Stimulated activated CD4-positive, alpha-beta T cell treated with anti-CD3 and anti-CD28 coated beads, Interleukin-12 subunit alpha, Interleukin-12 subunit beta, amount 100 ng/mL, for 24 hours (primary cell): ENCODE results near the gene FUOM.
A peak's percentile ranks its signal among the peaks of the same experiment; 100 is the strongest.

ENCODE experiments used
- DNase-seq, 2 experiments: peaks; one replicate each; pipeline ENCODE4 v3.0.0-alpha.2; 2020; ENCODE audit warnings: low read depth in 2 of 2

FUOM gene

DNA sequence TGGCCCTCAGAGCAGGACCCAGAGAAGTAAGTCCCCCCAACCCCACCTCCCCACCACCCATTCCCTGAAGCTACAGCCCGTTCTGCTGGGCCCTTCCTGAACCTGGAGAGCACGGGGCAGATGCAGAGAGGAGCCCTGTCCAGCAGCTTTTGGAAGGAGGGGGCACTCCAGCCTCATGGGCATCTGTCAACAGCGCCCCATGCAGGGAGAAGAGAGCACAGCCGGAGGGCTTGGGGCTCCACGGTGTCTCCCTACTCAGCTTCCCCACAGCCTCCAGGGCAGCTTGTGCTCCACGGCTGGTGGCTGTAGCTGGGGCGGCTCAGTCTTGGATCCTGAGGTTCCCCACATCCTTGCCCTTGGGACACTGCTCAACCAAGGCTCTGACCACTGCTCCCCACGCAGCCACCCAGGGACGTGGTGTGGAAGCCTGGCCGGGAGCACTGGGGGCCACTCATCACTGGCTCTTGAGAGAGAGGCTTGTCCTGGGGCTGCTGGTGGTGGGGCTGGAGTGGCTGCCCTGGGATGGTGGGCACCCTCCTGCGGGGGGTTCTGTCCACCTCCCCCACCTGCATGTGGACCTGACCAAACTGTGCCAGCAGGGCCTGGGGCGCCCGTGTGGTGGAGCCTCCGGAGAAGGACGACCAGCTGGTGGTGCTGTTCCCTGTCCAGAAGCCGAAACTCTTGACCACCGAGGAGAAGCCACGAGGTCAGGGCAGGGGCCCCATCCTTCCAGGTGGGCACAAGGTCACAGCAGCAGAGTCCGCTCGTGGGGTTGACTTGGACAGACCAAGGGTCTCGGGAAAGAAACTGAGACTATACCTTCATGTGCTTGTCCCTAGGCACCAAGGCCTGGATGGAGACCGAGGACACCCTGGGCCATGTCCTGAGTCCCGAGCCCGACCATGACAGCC, 6.2 kb downstream of the FUOM start:
- DNase-seq, result no peak

DNA sequence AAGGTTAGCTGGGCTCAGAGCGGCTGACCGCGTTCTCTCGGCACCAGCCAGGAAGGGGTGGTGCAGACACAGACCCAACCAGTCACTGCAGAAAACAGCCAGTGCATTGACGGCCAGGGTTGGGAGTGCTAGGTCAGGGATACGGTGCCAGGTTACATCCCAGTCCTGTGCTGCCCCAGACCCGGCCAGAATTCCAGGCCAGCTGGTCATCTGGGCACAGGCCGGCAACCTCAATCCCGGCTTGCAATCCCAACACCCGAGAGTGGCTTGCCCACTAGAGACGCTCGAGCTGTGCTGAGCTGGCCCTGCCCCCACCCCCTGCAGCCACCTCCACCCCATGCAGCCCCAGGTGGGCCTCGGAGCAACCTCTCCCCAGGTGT, 6.9 kb downstream of the FUOM start:
- DNase-seq, result no peak

- no peak for DNase-seq
These were observed 7.4 kb downstream of the FUOM start for GRCh38 chr10:133350283-133350949.

DNA sequence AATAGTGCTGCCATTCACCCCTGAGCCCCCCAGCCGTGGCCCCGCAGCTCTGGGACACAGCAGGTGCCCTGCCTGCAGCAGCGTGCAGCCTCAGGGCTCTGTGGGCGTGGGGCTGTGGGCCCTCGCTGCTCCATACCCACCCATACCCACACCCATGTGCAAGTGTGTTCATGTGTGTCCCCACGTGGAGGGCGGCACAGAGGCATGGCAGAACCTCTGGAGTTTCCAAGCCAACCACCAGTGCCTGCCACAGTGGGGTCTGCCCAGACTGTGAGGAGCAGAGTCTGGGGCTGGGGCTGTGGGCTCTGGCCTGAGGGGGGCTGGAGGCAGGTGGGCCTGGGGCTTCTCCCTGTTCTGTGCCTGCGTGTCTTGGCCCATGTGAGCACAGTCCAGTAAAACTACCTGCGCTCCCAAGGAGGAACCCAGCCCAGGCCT, 8.2 kb downstream of the FUOM start:
- no peak for DNase-seq

DNA sequence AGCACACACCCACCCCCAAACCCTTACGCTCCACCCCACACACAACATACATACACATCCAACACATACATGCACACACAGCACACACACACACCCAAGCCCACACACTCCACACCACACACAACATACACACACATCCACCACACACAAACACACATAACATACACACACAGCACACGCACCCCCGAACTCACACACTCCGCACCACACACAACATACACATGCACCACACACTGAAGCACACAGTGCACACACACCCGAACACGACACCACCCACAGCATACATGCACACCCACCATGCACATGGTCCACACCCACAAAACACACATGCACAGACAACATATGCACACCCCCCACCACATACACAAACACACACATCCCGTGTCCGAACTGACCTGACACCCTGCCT, 8.7 kb downstream of the FUOM start:
- no peak for DNase-seq

GRCh38 chr10:133347710-133348517, 9.9 kb downstream of the FUOM start:
- no peak for DNase-seq

DNA sequence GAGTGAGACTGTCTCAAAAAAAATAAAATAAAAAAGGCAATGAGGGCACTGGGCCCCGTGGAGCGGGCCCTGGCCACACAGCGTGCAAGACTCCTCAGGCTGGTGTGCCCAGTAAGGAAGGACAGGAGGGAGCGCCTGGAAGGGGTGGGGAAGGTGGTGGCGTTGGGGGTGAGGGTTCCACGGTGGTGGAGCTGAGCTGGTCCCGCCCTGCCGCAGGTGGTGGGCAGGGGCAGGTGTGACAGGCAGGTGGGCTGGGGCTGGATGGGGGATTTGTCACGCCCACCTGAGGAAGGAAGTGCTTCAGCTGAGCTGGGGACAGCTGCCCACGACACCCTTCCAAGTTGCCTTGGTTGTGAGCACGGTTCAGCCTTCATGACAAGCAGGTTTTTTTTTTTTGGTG, 11.4 kb downstream of the FUOM start:
- DNase-seq, result no peak

DNA sequence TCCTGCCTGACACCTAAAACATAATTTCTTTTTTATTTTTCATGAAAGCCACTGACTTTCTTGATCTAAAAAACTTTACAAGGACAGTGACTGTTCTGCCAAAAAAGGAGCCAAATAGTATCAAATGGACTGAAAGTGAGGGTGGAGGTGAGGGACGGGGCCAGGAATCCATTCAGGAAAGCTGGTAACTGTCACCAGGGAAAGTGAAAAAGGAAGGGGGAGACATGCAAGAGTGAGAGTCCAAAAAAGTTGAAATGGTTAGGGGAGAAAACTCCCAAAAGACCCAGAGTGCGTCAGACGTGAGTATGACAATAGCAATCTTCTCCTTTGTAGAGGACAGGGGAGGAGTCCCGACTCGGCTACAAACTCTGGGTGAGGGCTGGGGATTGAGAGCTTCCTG, 13.6 kb downstream of the FUOM start:
- no peak for DNase-seq

- no peak for DNase-seq
These were observed 14.3 kb downstream of the FUOM start for GRCh38 chr10:133343558-133343957.

DNA sequence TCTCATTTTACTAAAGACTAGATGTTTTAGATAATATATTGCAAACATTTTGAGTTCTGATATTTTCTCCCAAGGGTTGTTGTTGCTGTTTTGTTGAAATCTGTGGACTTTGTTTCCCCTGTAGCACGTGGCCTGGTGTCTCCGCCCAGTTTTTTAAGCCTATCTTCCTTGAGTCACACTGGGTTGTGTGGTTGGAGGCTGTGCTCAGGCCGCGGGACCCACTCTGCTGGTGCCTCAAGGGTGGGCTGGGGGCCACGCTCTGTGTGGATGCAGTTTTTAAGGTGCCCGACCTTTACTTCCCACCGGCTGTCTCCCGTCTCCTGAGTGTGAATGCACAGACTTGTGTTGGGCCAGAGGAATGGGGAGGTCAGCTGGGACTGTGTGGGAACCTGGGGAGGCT, 14.9 kb downstream of the FUOM start:
- no peak for DNase-seq

DNA sequence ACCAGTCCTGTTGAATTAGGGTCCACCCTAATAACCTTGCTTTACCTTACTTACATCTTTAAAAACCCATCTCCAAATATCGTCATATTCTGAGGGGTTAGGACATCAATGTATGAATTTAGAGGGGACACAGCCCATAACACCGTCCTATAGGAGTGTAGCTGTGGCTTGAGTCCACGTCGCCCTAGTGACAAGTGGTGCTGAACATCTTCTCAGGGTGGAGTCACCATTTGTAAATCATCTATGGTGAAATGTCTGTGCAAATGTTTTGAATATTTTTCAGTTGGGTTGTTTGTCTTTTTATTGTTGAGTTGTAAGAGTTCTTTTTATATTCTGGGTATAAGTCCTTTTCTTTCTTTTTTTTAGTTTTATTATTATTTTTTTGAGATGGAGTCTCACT, 15.8 kb downstream of the FUOM start:
- no peak for DNase-seq

- no peak for DNase-seq
These were observed 18.0 kb downstream of the FUOM start for GRCh38 chr10:133339708-133340380.

DNA sequence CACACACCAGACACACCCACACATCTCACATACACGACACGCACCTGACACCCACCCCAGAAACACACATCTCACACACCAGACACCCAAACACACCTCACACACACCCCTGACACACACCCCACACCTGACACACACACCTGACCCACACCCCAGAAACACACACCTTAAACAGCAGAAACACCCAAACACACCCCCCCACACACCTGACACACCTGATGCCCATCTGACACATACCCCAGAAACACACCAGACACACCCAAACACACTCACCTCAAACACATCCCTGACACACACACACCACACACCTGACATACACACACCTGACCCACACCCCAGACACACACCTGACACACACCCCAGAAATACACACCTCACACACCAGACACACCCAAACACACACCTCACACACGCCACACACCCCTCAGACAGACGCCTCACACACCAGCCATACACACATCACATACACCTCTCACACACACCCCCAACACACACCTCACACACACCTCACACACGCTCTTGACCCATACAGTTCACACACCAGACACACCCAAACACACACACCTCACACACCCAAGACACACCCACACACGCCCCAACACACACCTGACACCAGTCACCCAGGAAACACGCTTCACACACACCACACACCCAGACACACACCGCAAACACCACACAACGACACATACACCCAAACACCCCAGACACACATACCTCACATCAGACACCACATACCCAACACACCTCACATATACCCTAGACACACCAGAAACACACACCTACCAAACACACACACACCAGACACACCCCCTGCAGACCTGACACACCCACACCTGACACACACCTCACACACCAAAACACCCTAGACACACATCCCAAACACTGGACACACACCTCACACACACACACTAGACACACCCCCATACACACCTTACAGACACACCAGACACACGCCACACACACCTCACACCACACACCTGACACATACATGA, 19.4 kb downstream of the FUOM start:
- no peak for DNase-seq

- DNase-seq, result no peak
These were observed 20.5 kb downstream of the FUOM start for GRCh38 chr10:133337370-133337725.

DNA sequence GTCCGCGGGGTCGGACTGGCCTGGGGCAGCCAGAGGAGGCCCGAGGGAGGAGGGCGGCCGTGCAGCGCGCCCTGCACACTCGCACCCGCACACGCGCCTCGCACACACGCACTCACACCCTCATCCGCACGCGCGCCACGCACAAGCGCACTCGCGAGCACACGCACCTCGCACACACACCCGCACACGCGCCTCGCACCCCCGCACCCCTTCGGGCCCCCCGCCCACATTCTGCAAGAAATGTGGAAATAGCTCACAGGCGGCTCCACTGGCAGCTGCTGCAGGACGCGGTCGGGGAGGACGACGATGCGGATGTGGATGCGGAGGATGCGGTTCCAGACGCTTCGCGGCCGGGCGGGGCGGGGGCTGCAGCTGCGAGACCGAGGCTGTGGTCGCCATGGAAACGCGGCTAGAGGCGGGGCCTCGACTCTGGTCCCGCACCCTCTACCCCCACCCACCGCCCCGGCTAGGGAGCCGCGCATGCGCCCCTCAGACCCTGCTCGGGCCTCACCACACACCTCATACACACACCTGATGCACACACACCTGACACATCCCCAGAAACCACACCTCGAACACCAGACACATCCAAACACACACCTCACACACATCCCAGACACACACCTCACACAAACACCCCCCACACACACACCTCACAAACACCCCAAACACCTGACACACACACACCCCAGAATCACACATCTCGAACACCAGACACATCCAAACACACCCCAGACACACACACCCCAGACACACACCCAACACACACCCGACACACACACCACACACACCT, 21.0 kb downstream of the FUOM start, which contains the start of gene CALY:
TSS of gene CALY (minus strand) at position 320 of the 793 bp plus-strand sequence. CDS start 7,907 bp downstream, outside the sequence.
- peak; percentile 24 to 47 for DNase-seq

- DNase-seq, result no peak
These were observed 21.7 kb downstream of the FUOM start for GRCh38 chr10:133336118-133336576.

- DNase-seq, result peak; percentile 45 to 60
These were observed 22.3 kb downstream of the FUOM start for GRCh38 chr10:133335246-133336117.

DNA sequence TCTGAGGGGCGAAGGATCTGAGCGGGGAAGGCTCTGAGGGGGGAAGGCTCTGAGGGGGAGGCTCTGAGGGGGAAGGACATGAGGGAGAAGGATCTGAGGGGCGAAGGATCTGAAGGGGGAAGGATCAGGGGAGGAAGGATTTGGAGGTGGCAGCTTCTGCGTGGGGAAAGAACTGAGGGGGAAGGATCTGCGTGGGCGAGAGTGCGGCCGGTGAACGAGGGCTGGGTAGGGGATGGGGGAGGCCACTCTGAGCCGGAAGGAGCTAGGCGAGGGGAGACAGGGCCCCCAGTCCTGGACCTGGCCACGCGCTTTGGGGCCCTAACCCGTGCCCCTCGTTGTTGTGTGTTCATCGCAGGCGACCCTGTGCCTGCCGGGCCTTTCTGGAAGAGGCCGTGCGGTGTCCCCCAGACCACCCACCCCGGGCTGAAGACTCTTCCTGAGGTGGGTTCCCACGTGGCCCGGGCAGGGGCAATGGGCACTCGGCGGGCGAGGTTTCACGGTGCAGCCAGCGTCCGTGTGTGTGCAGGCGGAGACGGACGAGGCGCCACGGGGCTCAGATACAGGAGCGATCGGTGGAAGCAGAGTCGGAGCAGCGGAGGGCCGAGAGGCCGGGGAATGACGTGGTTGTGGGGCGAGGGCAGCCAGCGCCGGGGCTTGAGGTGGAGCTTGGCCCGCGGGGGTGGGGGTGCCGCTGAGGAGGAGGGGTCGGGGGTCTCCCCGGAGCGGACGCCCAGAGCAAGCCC, 23.1 kb downstream of the FUOM start:
- peak in 1 of 2 experiments; percentile 23 for DNase-seq
